ENCODE measurements around the gene KRT6A.

- no peak for TF ChIP-seq CTCF (IDR thresholded peaks at IDR 0.05)
- no peak for TF ChIP-seq POLR2A (IDR thresholded peaks at IDR 0.05)
- no peak for TF ChIP-seq POLR2AphosphoS5 (IDR thresholded peaks at IDR 0.05)
Observed at GRCh38 chr12:52442600-52443061, 50.4 kb downstream of the KRT6A start.

Measured in transverse colon (tissue), 4 donors.